ENCODE results near the gene FREM2. TPM values are rescaled to one million over a fixed set of nuclear protein-coding genes. Genes with fewer than 3 reads are reported as not detected.

The FREM2 gene
- total and polyA plus RNA-seq, 2 experiments from 2014 or later, result 2.4 to 29.8 TPM

- no peak for TF ChIP-seq EZH2 (IDR thresholded peaks at IDR 0.05; ENCODE audit: low read depth, unreplicated experiment)
- TF ChIP-seq REST (IDR thresholded peaks at IDR 0.05; ENCODE audit: unreplicated experiment), result no peak
- TF ChIP-seq CREB1 (CRISPR knock-in tag; IDR thresholded peaks at IDR 0.05; ENCODE audit: low read depth), result no peak
- ATAC-seq (no peak), DNase-seq (ENCODE audit: low spot score) (no peak)
- Mint-ChIP-seq H3K4me3 (no peak overlapping the region), H3K36me3 (ENCODE audit: low read depth) (no peaks in the 10 kb centered on the region), H3K9me3 (no peaks in the 10 kb centered on the region), H3K4me1 (no peaks in the 10 kb centered on the region), H3K27me3 (ENCODE audit: insufficient read depth, low read depth, poor library complexity) (peaks cover 1% of the 10 kb centered on the region), H3K27ac (no peak overlapping the region)
- H3K4me1 ChIP-seq (ENCODE audit: insufficient read depth), result no peaks in the 10 kb centered on the region
- no peaks in the 10 kb centered on the region for H3K79me2 ChIP-seq (replicated peaks; ENCODE audit: insufficient read depth)
- H3F3A ChIP-seq (replicated peaks; ENCODE audit: low read depth), result no peaks in the 10 kb centered on the region
- H4K20me1 ChIP-seq (replicated peaks; ENCODE audit: insufficient read depth), result no peaks in the 10 kb centered on the region
- no peaks in the 10 kb centered on the region for H3K27me3 ChIP-seq (ENCODE audit: insufficient read depth)
- H2AFZ ChIP-seq, result no peak overlapping the region
- H3K9me2 ChIP-seq (ENCODE audit: insufficient read depth), result no peaks in the 10 kb centered on the region
- H3K36me3 ChIP-seq (ENCODE audit: insufficient read depth), result no peaks in the 10 kb centered on the region
- no peak overlapping the region for H3K27ac ChIP-seq (ENCODE audit: low read depth)
- H3K4me3 ChIP-seq, result no peak overlapping the region
- no peak overlapping the region for H3K4me2 ChIP-seq
These were observed 22.0 kb upstream of the FREM2 start for GRCh38 chr13:38664906-38665305.

- Histone ChIP-seq H3K9me2 (ENCODE audit: insufficient read depth) (no peaks in the 10 kb centered on the region), H3K79me2 (replicated peaks; ENCODE audit: insufficient read depth) (no peaks in the 10 kb centered on the region), H3K27me3 (ENCODE audit: insufficient read depth) (no peaks in the 10 kb centered on the region), H2AFZ (no peak overlapping the region), H3F3A (replicated peaks; ENCODE audit: low read depth) (no peaks in the 10 kb centered on the region), H3K27ac (ENCODE audit: low read depth) (no peak overlapping the region), H3K4me2 (no peak overlapping the region), H4K20me1 (replicated peaks; ENCODE audit: insufficient read depth) (no peaks in the 10 kb centered on the region), H3K4me1 (ENCODE audit: insufficient read depth) (no peaks in the 10 kb centered on the region), H3K4me3 (no peak overlapping the region), H3K36me3 (ENCODE audit: insufficient read depth) (no peaks in the 10 kb centered on the region)
- Mint-ChIP-seq H3K4me1 (peaks cover 2% of the 10 kb centered on the region; the same call in 1 of the 3 replicates), H3K9me3 (no peaks in the 10 kb centered on the region), H3K27me3 (ENCODE audit: insufficient read depth, low read depth, poor library complexity) (peaks cover 2% of the 10 kb centered on the region), H3K4me3 (no peak overlapping the region), H3K36me3 (ENCODE audit: low read depth) (no peaks in the 10 kb centered on the region), H3K27ac (no peak overlapping the region)
- ATAC-seq, result no peak
- no peak for TF ChIP-seq JUNB (IDR thresholded peaks at IDR 0.05; ENCODE audit: unreplicated experiment)
- DNase-seq (ENCODE audit: low spot score), result no peak
These were observed 19.3 kb upstream of the FREM2 start for GRCh38 chr13:38667526-38668109.

GRCh38 chr13:38669234-38669964, 17.5 kb upstream of the FREM2 start:
- no peak for ATAC-seq
- Mint-ChIP-seq H3K4me3 (no peak overlapping the region), H3K36me3 (ENCODE audit: low read depth) (no peaks in the 10 kb centered on the region), H3K27ac (no peak overlapping the region), H3K4me1 (peaks cover 6% of the 10 kb centered on the region), H3K9me3 (no peaks in the 10 kb centered on the region), H3K27me3 (ENCODE audit: insufficient read depth, low read depth, poor library complexity) (peaks cover 2% of the 10 kb centered on the region)
- TF ChIP-seq ZNF331 (CRISPR knock-in tag; IDR thresholded peaks at IDR 0.05; ENCODE audit: low read depth), result no peak
- no peak for TF ChIP-seq STAT1 (IDR thresholded peaks at IDR 0.05; ENCODE audit: unreplicated experiment)
- no peak for TF ChIP-seq JUNB (IDR thresholded peaks at IDR 0.05; ENCODE audit: unreplicated experiment)
- TF ChIP-seq EZH2 (IDR thresholded peaks at IDR 0.05; ENCODE audit: low read depth, unreplicated experiment), result no peak
- no peak for TF ChIP-seq EZH2phosphoT487 (IDR thresholded peaks at IDR 0.05; ENCODE audit: unreplicated experiment)
- no peak for TF ChIP-seq CREB1 (CRISPR knock-in tag; IDR thresholded peaks at IDR 0.05; ENCODE audit: low read depth)
- TF ChIP-seq NANOG (IDR thresholded peaks at IDR 0.05; ENCODE audit: borderline replicate concordance), result no peak
- TF ChIP-seq REST (IDR thresholded peaks at IDR 0.05; ENCODE audit: unreplicated experiment), result no peak
- Histone ChIP-seq H2AFZ (no peak overlapping the region), H3K36me3 (ENCODE audit: insufficient read depth) (no peaks in the 10 kb centered on the region), H3K27me3 (ENCODE audit: insufficient read depth) (no peaks in the 10 kb centered on the region), H4K20me1 (replicated peaks; ENCODE audit: insufficient read depth) (no peaks in the 10 kb centered on the region), H3K4me3 (no peak overlapping the region), H3K4me2 (no peak overlapping the region), H3F3A (replicated peaks; ENCODE audit: low read depth) (no peaks in the 10 kb centered on the region), H3K9me2 (ENCODE audit: insufficient read depth) (no peaks in the 10 kb centered on the region), H3K79me2 (replicated peaks; ENCODE audit: insufficient read depth) (no peaks in the 10 kb centered on the region), H3K4me1 (ENCODE audit: insufficient read depth) (no peaks in the 10 kb centered on the region), H3K27ac (ENCODE audit: low read depth) (no peak overlapping the region)
- no peak for DNase-seq (ENCODE audit: low spot score)

All from GM23338 (cell line).